HL-60/S4 treated with retinoic acid at 250 ng/mL for 4 days and 3 days (cell line): ENCODE measurements around the gene GALNS.
"Not testable (repeated sequence)": the region's sequence is repeated elsewhere in the genome, so short reads cannot be mapped to it uniquely, and the experiment has no call there.

ENCODE experiments used
- in situ Hi-C: fragments of 300-500 bp; cut with MboI; formaldehyde crosslinking; loops from 2 replicates; pipeline ENCODE4 v1.7.0; 2022; ENCODE audit warnings: low sequenced_read_pairs

Gene GALNS

DNA sequence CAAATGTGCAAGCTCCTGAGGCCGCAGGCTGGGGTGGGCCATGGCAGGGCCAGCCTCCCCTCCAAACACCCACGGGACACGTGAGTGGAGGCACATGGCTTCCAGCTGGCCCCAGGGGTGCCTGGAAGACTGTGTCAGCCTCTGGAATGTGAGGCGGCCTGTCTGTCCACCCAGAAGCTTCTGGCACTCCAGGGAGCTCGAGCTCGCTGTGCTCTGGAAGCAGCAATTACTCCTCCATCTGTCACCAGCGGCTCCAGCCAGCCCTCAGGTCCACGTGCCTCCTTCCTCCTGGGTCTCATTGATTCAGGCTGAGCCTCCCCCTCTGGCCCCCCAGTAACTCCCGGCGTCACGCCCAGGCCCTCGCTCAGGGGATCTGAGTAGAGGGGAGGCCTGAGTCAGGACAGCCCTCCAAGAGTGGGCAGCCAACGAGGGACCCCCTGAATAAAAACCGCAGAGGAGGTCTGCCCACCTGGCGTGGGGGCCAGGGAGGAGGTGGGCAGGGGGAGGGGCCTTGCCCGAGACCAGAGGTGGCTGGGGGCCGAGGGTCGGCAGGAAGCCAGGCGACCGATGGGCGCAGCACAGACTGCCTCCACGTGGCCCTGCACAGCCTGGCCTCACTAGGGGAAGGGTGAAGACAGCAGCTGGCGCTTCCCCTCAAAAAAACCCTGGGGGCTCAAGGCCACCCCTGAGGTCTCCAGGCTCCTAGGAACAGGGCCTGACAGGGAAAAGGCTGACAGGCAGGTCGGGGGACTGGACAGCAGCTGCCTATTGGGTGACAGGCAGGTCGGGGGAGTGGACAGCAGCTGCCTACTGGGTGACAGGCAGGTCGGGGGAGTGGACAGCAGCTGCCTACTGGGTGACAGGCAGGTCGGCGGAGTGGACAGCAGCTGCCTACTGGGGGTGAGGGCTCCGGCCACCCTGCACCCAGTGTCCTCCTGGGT lies 83.6 kb downstream of the GALNS start:
- in situ Hi-C loops = no loop called here

DNA sequence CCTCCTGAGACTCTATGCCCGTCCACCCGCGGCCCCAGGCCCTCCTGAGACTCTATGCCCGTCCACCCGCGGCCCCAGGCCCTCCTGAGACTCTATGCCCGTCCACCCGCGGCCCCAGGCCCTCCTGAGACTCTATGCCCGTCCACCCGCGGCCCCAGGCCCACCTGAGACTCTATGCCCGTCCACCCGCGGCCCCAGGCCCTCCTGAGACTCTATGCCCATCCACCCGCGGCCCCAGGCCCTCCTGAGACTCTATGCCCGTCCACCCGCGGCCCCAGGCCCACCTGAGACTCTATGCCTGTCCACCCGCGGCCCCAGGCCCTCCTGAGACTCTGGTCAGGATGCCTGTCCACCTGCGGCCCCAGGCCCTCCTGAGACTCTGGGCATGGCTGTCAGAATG lies 85.0 kb downstream of the GALNS start:
- in situ Hi-C loops = not testable (repeated sequence)

GRCh38 chr16:88771294-88771772 lies 85.4 kb downstream of the GALNS start:
- in situ Hi-C loops = no loop called here

DNA sequence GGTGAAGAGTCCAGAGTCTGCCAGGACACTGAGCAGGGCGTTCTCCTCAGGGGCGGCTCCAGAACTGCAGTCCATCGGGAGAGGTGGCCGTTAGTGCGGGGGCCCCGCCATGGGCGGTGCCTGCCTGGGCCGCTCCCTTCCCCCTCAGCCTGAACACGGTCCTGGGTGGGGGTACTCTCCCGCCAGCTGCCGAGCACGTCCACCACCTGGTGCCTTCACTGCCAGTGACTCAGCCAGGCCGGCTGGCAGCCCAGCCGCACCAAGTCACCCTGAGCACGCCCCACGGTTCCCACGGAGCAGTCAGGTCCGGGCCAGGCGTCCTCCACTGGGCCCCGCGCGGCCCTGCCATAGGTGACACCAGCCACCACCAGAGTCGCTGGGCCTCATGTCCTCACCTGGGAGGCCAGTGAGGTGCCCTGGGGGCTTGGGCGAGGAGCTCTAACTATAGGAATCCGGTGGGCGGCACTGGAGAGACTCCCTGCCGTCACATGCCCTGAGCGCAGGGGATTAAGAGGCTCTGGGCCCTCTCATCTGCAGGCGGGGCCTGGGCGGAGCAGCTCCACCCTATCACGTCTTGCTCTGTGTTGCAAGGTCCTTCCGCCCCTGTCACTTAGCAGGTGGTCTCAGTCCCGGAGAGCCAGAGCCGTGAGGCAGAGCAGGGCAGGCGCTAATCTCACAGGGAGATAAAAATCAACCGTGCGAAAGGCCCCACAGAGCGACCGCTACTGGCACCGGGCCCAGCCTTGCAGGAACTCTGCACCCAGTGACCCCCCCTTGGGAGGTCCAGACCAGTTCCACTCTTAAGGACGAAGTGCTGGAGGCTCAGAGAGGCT lies 86.1 kb downstream of the GALNS start:
- in situ Hi-C loops = no loop called here

- in situ Hi-C loops = no loop called here
These were observed 86.9 kb downstream of the GALNS start for GRCh38 chr16:88769617-88770460.

- in situ Hi-C loops = no loop called here
These were observed 88.5 kb downstream of the GALNS start for GRCh38 chr16:88768071-88768783.

- in situ Hi-C loops = no loop called here
These were observed 89.1 kb downstream of the GALNS start for GRCh38 chr16:88767546-88768070.

DNA sequence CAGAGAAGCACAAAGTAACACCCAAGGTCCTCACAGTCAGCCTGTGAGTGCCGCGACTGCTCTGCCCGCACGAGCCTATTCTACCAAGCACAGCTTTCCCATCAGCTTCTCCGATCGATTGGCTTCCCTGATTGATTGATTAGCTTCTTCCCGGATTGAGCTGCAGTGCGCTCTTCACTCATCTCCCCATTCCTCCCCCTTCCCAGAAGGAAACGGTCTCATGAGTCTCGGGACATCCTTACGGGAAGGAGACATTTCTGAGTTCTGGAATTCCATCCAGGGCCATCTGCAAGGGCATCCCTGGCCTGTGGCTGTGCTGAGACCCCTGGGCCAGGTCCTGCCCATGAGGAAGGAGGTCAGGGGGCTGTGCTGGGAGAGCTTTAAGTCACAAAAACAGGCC lies 89.8 kb downstream of the GALNS start:
- in situ Hi-C loops = no loop called here

DNA sequence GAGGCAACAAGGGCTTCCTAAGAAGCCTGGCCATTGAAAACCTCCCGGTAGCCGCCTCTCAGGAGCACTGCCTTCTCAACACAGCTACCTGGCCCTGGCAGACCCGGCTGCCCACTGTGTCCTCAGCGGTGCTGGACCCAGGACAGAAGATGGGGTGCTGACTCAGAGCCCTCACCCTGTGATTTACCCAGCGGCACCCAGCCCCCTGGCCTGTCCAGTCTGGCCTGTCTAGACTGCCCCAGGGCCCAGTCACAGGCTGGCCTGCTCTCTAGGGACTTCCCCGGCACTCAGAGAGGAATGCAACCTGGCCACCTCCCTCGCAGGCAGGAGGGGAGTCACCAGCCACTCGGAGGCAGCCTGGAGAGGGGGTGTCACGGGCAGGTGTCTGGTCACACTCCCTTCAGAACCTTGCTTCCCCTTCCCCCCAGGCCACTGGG lies 91.8 kb downstream of the GALNS start:
- in situ Hi-C loops = no loop called here

DNA sequence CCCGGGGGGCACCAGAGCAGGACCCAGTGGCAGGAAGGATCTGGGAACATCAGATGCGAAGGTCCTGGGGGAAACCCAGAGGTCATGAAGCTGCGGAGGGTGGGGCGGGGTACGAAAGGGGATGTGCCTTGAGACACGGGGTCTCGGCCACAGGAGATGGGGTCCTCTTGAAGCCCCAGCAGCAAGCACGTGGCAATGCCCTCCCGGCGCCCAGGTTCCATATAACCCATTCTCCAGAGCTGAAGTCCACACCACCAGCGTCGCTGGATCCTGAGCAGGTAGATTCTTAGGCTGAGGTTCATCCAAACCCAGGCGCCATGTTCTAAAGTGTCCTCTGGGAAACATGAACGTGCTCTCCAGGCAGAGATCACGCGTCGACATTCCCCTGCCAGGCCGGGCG lies 92.7 kb downstream of the GALNS start:
- in situ Hi-C loops = no loop called here
